Natural killer cell (primary cell): ENCODE results near the gene MTMR6. TPM values are rescaled to one million over a fixed set of nuclear protein-coding genes. Genes with fewer than 3 reads are reported as not detected.

Experiments
- ATAC-seq, 3 donors: fragments of 150-1000 bp in 2 of 3; fragments of 200-7000 bp in 1 of 3; cut with Tn5 transposase; 1 replicate in 1 of 3; 2 replicates in 2 of 3; pipeline ENCODE4 v1.10.0; 2021; ENCODE audit warnings: mild to moderate bottlenecking in 2 of 3, moderate library complexity in 2 of 3
- DNase-seq, 2 donors: peaks; one replicate each; pipeline versions ENCODE4 v3.0.0 to v3.0.0-alpha.2; 2013 to 2021; ENCODE audit warnings: mixed read lengths in 1 of 2
- H3K27ac ChIP-seq: one replicate; pipeline ENCODE4 v1.5.1; 2013; ENCODE audit warnings: mild to moderate bottlenecking, low read length
- H3K27me3 ChIP-seq: one replicate; pipeline ENCODE4 v1.6.1; 2013; ENCODE audit warnings: low read length; ENCODE audit not compliant: control insufficient read depth, insufficient read depth
- H3K36me3 ChIP-seq: one replicate; pipeline ENCODE4 v1.6.1; 2013; ENCODE audit warnings: low read length; ENCODE audit not compliant: control insufficient read depth, insufficient read depth
- H3K4me1 ChIP-seq: one replicate; pipeline ENCODE4 v1.6.1; 2013; ENCODE audit warnings: low read length; ENCODE audit not compliant: control insufficient read depth, insufficient read depth
- H3K4me3 ChIP-seq: one replicate; pipeline ENCODE4 v1.5.1; 2013; ENCODE audit warnings: low read length
- H3K9me3 ChIP-seq: one replicate; pipeline ENCODE4 v1.6.1; 2013; ENCODE audit warnings: low read length; ENCODE audit not compliant: control insufficient read depth, insufficient read depth
- H3K27ac Mint-ChIP-seq, 2 donors: one replicate each; pipeline ENCODE4 v1.8.0; 2022; ENCODE audit warnings: mild to moderate bottlenecking in 2 of 2, mixed read lengths in 2 of 2, moderate library complexity in 1 of 2
- H3K27me3 Mint-ChIP-seq, 2 donors: one replicate each; pipeline ENCODE4 v1.8.0; 2022; ENCODE audit warnings: low read depth in 2 of 2, mixed read lengths in 2 of 2
- H3K36me3 Mint-ChIP-seq: one replicate; pipeline ENCODE4 v1.8.0; 2022; ENCODE audit warnings: mixed read lengths
- H3K4me1 Mint-ChIP-seq, 2 donors: one replicate each; pipeline ENCODE4 v1.8.0; 2022; ENCODE audit warnings: mixed read lengths in 2 of 2
- H3K4me3 Mint-ChIP-seq: one replicate; pipeline ENCODE4 v1.8.0; 2022; ENCODE audit warnings: mild to moderate bottlenecking, moderate library complexity, mixed read lengths
- H3K9me3 Mint-ChIP-seq, 2 donors: one replicate each; pipeline ENCODE4 v1.8.0; 2022; ENCODE audit warnings: mixed read lengths in 2 of 2
- WGBS: methylation state at CpG from one replicate; pipeline ENCODE4 v1.1.7; 2013; ENCODE audit warnings: missing lambda C conversion rate; ENCODE audit not compliant: insufficient coverage; 5-methylcytosine and 5-hydroxymethylcytosine counted together
- intact Hi-C: fragments of 100-400 bp; cut with micrococcal nuclease; formaldehyde crosslinking; loops from one replicate; pipeline ENCODE4 v1.14.2; 2022
- total RNA-seq, 4 donors: library from RNA; stranded (reverse); fragments of 120-200 nt in 1 of 4; gene quantifications; one replicate each; pipeline versions ENCODE4 v1.2.3 to v1.2.4, GENCODE V29; 2013 to 2022
- TF ChIP-seq, protein P1 (sequence below): fragments of 200-600 bp; IDR thresholded peaks from one replicate; pipeline ENCODE4 v1.8.0; 2022; ENCODE audit warnings: antibody characterized with exemption

Gene MTMR6
- total RNA-seq, 3 donors from 2014 or later (not counting 1 experiment from before 2014, with no cell fraction given): 16.4 to 18.1 (median 17.3) TPM

DNA sequence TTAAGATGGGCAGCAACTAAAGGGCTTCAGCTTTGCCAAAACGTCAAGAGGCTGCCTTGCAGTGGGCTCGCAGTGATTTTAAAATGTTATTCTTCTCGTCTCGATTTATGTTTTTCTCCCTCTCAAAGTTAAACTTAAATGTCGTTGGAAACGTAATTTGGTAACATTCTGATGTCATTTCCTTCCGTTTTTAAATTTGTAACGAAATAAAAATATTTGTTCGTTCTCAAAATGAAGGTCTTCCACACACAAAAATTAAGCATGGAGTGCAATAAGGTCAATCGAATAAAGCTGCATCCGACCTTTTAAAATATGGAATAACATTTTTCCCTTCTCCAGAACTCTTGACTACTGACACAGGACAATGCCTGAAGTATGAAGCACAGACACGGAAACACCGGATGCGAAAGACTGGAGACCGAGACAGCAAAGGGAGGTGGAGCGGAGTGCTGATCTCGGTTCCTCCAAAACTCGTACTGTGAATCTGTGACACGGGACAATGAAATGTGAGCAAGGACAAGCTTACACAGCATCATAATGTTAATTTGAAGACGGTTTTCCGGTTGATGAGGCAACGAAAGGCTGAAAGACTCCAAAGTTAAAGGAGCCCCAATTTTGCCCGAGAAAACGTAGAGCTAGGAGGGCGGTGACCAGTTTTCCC is 850 bp downstream of the MTMR6 start:
- Histone ChIP-seq H3K9me3 (no peaks in the 10 kb centered on the region), H3K36me3 (no peaks in the 10 kb centered on the region), H3K4me3 (peak overlapping the region; percentile 84), H3K27ac (peak overlapping the region; percentile 97), H3K4me1 (peaks cover 18% of the 10 kb centered on the region), H3K27me3 (peaks cover 6% of the 10 kb centered on the region)
- Mint-ChIP-seq H3K4me3 (peak overlapping the region; percentile 99), H3K9me3 (no peaks in the 10 kb centered on the region), H3K4me1 (peaks cover 45 to 57% of the 10 kb centered on the region in 2 donors), H3K27ac (peak overlapping the region; percentile 94 to 95), H3K27me3 (peaks cover 14 to 24% of the 10 kb centered on the region in 2 donors), H3K36me3 (no peaks in the 10 kb centered on the region)
- ATAC-seq: peak; percentile 18 to 54 (median 32)
- intact Hi-C loops: no loop called here
- WGBS: 5% methylated on average over 25 of the region's 25 CpGs
- TF ChIP-seq, protein P1, sequence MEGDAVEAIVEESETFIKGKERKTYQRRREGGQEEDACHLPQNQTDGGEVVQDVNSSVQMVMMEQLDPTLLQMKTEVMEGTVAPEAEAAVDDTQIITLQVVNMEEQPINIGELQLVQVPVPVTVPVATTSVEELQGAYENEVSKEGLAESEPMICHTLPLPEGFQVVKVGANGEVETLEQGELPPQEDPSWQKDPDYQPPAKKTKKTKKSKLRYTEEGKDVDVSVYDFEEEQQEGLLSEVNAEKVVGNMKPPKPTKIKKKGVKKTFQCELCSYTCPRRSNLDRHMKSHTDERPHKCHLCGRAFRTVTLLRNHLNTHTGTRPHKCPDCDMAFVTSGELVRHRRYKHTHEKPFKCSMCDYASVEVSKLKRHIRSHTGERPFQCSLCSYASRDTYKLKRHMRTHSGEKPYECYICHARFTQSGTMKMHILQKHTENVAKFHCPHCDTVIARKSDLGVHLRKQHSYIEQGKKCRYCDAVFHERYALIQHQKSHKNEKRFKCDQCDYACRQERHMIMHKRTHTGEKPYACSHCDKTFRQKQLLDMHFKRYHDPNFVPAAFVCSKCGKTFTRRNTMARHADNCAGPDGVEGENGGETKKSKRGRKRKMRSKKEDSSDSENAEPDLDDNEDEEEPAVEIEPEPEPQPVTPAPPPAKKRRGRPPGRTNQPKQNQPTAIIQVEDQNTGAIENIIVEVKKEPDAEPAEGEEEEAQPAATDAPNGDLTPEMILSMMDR: no peak
- peak; percentile 19 to 76 for DNase-seq

GRCh38 chr13:25281935-25282332 is 5.4 kb downstream of the MTMR6 start:
- Histone ChIP-seq H3K4me3 (no peak overlapping the region), H3K27me3 (no peaks in the 10 kb centered on the region), H3K27ac (no peak overlapping the region), H3K36me3 (no peaks in the 10 kb centered on the region), H3K4me1 (peaks cover 14% of the 10 kb centered on the region), H3K9me3 (no peaks in the 10 kb centered on the region)
- intact Hi-C loops: no loop called here
- Mint-ChIP-seq H3K27ac (peak overlapping the region in 1 of 2 donors; percentile 69), H3K27me3 (no peaks in the 10 kb centered on the region), H3K4me1 (peaks cover 73 to 85% of the 10 kb centered on the region in 2 donors), H3K4me3 (no peak overlapping the region), H3K9me3 (no peaks in the 10 kb centered on the region), H3K36me3 (no peaks in the 10 kb centered on the region)
- TF ChIP-seq, protein P1: no peak
- no peak for ATAC-seq
- WGBS: 88% methylated on average over 1 of the region's 1 CpG
- no peak for DNase-seq

DNA sequence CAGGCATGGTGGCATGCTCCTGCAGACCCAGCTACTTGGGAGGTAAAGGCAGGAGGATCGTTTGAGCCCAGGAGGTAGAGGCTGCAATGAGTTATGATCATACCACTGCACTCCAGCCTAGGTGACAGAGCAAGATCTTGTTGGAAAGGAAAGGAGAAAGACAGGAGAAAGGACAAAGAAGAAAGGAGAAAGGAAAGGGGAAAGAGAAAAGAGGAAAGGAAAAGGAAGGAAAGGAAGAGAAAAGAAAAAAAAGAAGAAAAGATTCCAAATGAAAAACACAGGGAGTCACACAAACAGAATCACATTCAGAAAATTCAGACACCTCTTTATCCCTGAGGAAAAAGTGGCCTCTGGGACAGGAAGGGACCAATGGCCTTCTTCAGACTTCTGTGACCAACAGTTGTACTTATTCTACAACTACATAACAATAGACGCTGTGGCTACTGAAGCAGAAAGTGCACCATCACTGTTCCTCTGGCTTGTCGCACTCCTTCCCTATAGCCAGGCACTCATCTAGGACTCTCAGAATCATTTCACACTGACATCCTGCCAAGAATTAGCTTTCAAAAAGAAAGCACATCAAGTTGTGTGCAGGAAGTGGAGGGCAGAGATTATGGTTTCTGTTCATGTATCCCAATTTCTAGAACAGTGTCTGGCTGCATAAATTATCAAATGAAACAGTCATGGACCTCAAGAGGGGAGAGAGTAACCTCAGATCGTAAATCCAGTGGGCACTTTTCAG is 5.9 kb downstream of the MTMR6 start:
- TF ChIP-seq, protein P1: no peak
- ATAC-seq (peak in 1 of 3 donors; percentile 22), DNase-seq (peak in 1 of 2 donors; percentile 15)
- H3K9me3 ChIP-seq: no peaks in the 10 kb centered on the region
- H3K4me3 Mint-ChIP-seq: no peak overlapping the region
- WGBS: 30% methylated on average over 4 of the region's 4 CpGs
- peaks cover 75 to 86% of the 10 kb centered on the region in 2 donors for H3K4me1 Mint-ChIP-seq
- H3K27me3 ChIP-seq: no peaks in the 10 kb centered on the region
- H3K36me3 Mint-ChIP-seq: no peaks in the 10 kb centered on the region
- no peaks in the 10 kb centered on the region for H3K36me3 ChIP-seq
- peak overlapping the region; percentile 7 to 69 for H3K27ac Mint-ChIP-seq
- intact Hi-C loops: no loop called here
- H3K9me3 Mint-ChIP-seq: no peaks in the 10 kb centered on the region
- H3K27me3 Mint-ChIP-seq: no peaks in the 10 kb centered on the region
- no peak overlapping the region for H3K27ac ChIP-seq
- peaks cover 14% of the 10 kb centered on the region for H3K4me1 ChIP-seq
- H3K4me3 ChIP-seq: no peak overlapping the region
